Fibroblast of lung (primary cell): ENCODE measurements around the gene SEC24C.

Experiments used
- CTCF ChIP-seq, 2 donors: IDR thresholded peaks in 1 of 2; conservative IDR thresholded peaks in 1 of 2; 1 replicate in 1 of 2; 2 replicates in 1 of 2; pipeline ENCODE4 v1.5.1; 2011 to 2012; ENCODE audit warnings: low read length in 2 of 2, control low read depth in 1 of 2, inconsistent platforms in 1 of 2, low read depth in 1 of 2, mild to moderate bottlenecking in 1 of 2
- EZH2 ChIP-seq: IDR thresholded peaks from 2 replicates; pipeline ENCODE4 v1.5.1; 2012; ENCODE audit warnings: low read length, control low read depth, mild to moderate bottlenecking; ENCODE audit errors: missing control alignments

DNA sequence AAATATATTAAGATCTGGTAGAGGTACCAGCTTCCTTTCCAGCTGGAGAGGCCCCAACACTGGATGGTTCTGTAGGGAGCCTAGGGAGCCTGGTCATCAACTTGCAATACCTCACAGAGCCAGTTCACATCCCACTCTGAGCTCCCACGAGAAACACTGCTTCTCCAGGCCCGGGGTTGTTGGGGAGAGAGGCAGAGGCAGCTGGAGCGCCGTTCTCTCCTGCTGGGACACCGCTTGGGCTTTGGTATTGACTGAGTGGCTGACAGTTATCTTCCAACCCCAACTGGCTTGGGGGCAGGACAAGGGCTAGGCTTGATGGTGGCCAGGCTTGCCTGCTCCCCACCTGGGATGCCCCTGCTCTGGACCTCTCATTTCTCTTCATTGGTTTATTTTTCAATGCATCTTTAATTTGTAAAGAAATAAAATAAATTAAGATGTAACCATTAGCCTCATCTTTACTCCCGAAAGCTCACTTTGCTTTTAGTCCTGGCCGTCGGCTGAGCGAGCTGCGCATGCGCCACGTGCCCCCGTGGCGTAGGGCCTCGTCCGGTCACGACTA lies 27.6 kb downstream of the SEC24C start:
- no peak for TF ChIP-seq CTCF (conservative IDR thresholded peaks at IDR 0.05 in 1 of 2, IDR thresholded peaks at IDR 0.05 in 1 of 2; ENCODE audit: low read depth in 1 of 2, low read length in 2 of 2)
- no peak for TF ChIP-seq EZH2
